DOHH2 (cell line): Measurements from ENCODE around the gene CFAP251.

Experiments
- H3F3A ChIP-seq: fragments of 200-600 bp; sonication (generic), shearing (Covaris generic); 2 replicates; pipeline ENCODE4 v1.6.0; 2016; ENCODE audit warnings: antibody characterized with exemption, mild to moderate bottlenecking; ENCODE audit not compliant: control insufficient read depth, insufficient read depth
- H3K27ac ChIP-seq: fragments of 200-600 bp; sonication (generic); 2 replicates; pipeline ENCODE4 v1.5.1; 2014; ENCODE audit warnings: low read depth, mild to moderate bottlenecking, low read length, moderate library complexity
- H3K27me3 ChIP-seq: fragments of 200-600 bp; sonication (generic); 2 replicates; pipeline ENCODE4 v1.6.1; 2014; ENCODE audit warnings: mild to moderate bottlenecking, low read length, mixed read lengths; ENCODE audit not compliant: control insufficient read depth
- H3K36me3 ChIP-seq: fragments of 200-600 bp; sonication (generic); 2 replicates; pipeline ENCODE4 v1.6.1; 2014; ENCODE audit warnings: mild to moderate bottlenecking, low read length, moderate library complexity, mixed read lengths; ENCODE audit not compliant: control insufficient read depth
- H3K4me1 ChIP-seq: fragments of 200-600 bp; sonication (generic); 2 replicates; pipeline ENCODE4 v1.6.1; 2014; ENCODE audit warnings: mild to moderate bottlenecking, low read length, mixed read lengths; ENCODE audit not compliant: control insufficient read depth
- H3K4me2 ChIP-seq: fragments of 200-600 bp; sonication (generic); 2 replicates; pipeline ENCODE4 v1.6.0; 2014; ENCODE audit warnings: mild to moderate bottlenecking, low read length, moderate library complexity
- H3K4me3 ChIP-seq: fragments of 200-600 bp; sonication (generic); 2 replicates; pipeline ENCODE4 v1.5.1; 2014; ENCODE audit warnings: mild to moderate bottlenecking, low read length, mixed read lengths
- H3K79me2 ChIP-seq: fragments of 200-600 bp; sonication (generic); 2 replicates; pipeline ENCODE4 v1.6.1; 2014; ENCODE audit warnings: mild to moderate bottlenecking, low read length, mixed read lengths; ENCODE audit not compliant: control insufficient read depth
- H3K9me2 ChIP-seq: fragments of 200-600 bp; sonication (generic); replicated peaks from 2 replicates; pipeline ENCODE4 v1.6.1; 2014; ENCODE audit warnings: mild to moderate bottlenecking, low read length, mixed read lengths; ENCODE audit not compliant: control insufficient read depth
- H3K9me3 ChIP-seq: fragments of 200-600 bp; sonication (generic); 2 replicates; pipeline ENCODE4 v1.6.1; 2014; ENCODE audit warnings: antibody characterized with exemption, low read length, mixed read lengths; ENCODE audit not compliant: control insufficient read depth, insufficient read depth
- H4K20me1 ChIP-seq: fragments of 200-600 bp; sonication (generic); 2 replicates; pipeline ENCODE4 v1.6.0; 2014; ENCODE audit warnings: low read depth, mild to moderate bottlenecking, antibody characterized with exemption, low read length, moderate library complexity; ENCODE audit not compliant: control insufficient read depth, insufficient read depth
- EZH2phosphoT487 ChIP-seq: fragments of 200-600 bp; sonication (generic); IDR thresholded peaks from 2 replicates; pipeline ENCODE4 v1.6.1; 2017; ENCODE audit warnings: borderline replicate concordance, mild to moderate bottlenecking, antibody characterized with exemption, low read length, moderate library complexity, mixed read lengths
- TF ChIP-seq, protein P1 (sequence below): fragments of 200-600 bp; sonication (generic); IDR thresholded peaks from one replicate; pipeline ENCODE4 v1.5.1; 2014; ENCODE audit warnings: antibody characterized with exemption, mild to moderate bottlenecking, low read depth, low read length; ENCODE audit not compliant: poor library complexity, severe bottlenecking

The CFAP251 gene

DNA sequence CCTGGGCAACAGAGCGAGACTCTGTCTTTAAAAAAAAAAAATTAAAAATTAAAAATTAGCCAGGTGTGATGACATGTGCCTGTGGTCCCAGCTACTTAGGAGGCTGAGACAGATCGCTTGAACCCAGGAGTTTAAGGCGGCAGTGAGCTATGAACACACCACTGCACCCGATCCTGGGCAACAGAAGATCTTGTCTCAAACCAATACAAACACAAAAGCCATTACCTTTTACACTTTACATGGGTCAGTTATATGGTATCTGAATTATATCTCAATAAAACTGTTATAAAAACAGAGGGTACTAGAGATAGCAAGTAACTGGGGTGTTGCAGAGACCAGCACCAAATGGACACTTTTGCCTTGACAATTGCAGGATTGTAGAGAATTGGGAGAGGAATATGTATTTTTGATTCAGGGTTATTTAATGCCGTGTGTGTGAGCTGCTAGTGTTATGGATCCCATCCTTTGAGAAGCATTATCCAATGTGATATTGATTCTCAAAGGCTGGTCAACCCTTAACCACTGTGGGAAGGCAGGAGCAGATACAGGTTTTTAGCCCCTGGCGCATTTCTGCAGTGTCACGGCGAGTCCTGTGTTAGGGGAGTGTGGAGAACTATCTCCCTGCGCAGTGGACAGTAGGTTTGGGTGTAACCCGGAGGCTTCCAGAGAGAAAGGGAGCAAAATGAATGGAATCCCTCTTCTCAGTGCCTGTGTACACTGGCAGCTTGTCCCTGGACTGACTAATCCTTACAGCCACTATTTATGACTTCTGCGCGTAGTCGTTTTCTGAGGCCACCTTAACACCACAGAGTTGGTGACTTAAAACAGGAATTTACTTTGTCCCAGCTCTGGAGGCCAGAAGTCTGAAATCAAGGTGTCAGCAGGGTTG, 25.5 kb upstream of the CFAP251 start:
- no peaks in the 10 kb centered on the region for H3K9me2 ChIP-seq
- peaks cover 29% of the 10 kb centered on the region for H3K4me1 ChIP-seq
- H3K36me3 ChIP-seq = peaks cover 58% of the 10 kb centered on the region
- no peaks in the 10 kb centered on the region for H3K9me3 ChIP-seq
- H3F3A ChIP-seq = peaks cover 3% of the 10 kb centered on the region; the same call in 1 of the 2 replicates
- no peak for TF ChIP-seq EZH2phosphoT487
- H3K4me3 ChIP-seq = no peak overlapping the region
- peaks cover 3% of the 10 kb centered on the region; the same call in 1 of the 2 replicates for H4K20me1 ChIP-seq
- peaks cover 69% of the 10 kb centered on the region for H3K79me2 ChIP-seq
- no peaks in the 10 kb centered on the region for H3K27me3 ChIP-seq
- no peak overlapping the region for H3K4me2 ChIP-seq
- no peak overlapping the region for H3K27ac ChIP-seq

DNA sequence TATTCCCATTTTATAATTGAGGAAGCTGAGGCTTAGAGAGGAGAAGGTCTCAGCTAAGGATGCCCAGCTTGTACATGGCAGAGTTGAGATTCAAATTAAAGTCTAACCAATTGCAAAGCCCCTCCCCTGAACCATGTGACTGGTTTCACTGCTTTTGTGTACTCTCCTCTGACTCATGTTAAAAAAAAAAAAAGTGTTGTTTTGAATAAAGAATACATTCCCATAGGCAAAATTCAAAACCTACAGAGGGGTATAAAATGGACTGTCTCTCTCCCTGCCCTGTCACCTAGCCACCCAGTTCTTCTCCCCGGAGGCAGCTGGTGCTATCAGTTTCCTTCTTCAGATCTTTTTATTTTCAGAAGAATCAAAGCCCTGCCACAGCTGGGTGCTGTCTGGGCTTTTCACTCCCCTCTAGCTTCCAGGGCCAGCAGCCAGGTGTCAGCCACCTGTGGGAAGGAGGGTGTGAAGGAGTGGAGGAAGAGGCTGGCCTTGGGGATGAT, 24.4 kb upstream of the CFAP251 start:
- peaks cover 69% of the 10 kb centered on the region for H3K79me2 ChIP-seq
- H3K27ac ChIP-seq = no peak overlapping the region
- peaks cover 3% of the 10 kb centered on the region; the same call in 1 of the 2 replicates for H4K20me1 ChIP-seq
- TF ChIP-seq EZH2phosphoT487 = no peak
- TF ChIP-seq, protein P1, sequence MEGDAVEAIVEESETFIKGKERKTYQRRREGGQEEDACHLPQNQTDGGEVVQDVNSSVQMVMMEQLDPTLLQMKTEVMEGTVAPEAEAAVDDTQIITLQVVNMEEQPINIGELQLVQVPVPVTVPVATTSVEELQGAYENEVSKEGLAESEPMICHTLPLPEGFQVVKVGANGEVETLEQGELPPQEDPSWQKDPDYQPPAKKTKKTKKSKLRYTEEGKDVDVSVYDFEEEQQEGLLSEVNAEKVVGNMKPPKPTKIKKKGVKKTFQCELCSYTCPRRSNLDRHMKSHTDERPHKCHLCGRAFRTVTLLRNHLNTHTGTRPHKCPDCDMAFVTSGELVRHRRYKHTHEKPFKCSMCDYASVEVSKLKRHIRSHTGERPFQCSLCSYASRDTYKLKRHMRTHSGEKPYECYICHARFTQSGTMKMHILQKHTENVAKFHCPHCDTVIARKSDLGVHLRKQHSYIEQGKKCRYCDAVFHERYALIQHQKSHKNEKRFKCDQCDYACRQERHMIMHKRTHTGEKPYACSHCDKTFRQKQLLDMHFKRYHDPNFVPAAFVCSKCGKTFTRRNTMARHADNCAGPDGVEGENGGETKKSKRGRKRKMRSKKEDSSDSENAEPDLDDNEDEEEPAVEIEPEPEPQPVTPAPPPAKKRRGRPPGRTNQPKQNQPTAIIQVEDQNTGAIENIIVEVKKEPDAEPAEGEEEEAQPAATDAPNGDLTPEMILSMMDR = no peak
- H3K9me3 ChIP-seq = no peaks in the 10 kb centered on the region
- H3K4me1 ChIP-seq = peaks cover 25% of the 10 kb centered on the region
- peaks cover 66% of the 10 kb centered on the region for H3K36me3 ChIP-seq
- no peaks in the 10 kb centered on the region for H3K9me2 ChIP-seq
- H3F3A ChIP-seq = peaks cover 2% of the 10 kb centered on the region; the same call in 1 of the 2 replicates
- H3K4me3 ChIP-seq = no peak overlapping the region
- H3K4me2 ChIP-seq = no peak overlapping the region
- H3K27me3 ChIP-seq = no peaks in the 10 kb centered on the region

DNA sequence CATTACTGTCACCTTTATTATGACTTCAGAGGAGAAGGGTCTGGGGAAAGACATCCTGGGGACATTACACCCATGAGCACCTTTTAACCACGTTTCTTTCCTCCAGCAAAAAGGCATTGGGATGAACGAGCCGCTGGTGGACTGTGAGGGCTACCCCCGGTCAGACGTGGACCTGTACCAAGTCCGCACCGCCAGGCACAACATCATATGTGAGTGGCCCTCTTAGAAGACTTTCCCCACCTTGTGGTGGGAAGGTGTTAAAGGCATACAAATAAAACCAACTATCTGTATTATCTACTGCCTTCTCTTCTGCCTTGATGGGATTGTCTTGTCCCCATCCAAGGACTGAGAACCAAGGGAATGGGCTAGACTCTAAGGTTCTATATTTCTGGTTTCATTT, 23.8 kb upstream of the CFAP251 start:
- H3K27ac ChIP-seq = no peak overlapping the region
- peaks cover 3% of the 10 kb centered on the region; the same call in 1 of the 2 replicates for H4K20me1 ChIP-seq
- H3K4me1 ChIP-seq = peaks cover 21% of the 10 kb centered on the region
- H3K9me2 ChIP-seq = no peaks in the 10 kb centered on the region
- peaks cover 2% of the 10 kb centered on the region; the same call in 1 of the 2 replicates for H3F3A ChIP-seq
- no peak overlapping the region for H3K4me3 ChIP-seq
- H3K79me2 ChIP-seq = peaks cover 63% of the 10 kb centered on the region
- no peaks in the 10 kb centered on the region for H3K9me3 ChIP-seq
- TF ChIP-seq, protein P1 = peak; percentile 41
- no peak for TF ChIP-seq EZH2phosphoT487
- H3K27me3 ChIP-seq = no peaks in the 10 kb centered on the region
- H3K4me2 ChIP-seq = no peak overlapping the region
- peaks cover 68% of the 10 kb centered on the region for H3K36me3 ChIP-seq

DNA sequence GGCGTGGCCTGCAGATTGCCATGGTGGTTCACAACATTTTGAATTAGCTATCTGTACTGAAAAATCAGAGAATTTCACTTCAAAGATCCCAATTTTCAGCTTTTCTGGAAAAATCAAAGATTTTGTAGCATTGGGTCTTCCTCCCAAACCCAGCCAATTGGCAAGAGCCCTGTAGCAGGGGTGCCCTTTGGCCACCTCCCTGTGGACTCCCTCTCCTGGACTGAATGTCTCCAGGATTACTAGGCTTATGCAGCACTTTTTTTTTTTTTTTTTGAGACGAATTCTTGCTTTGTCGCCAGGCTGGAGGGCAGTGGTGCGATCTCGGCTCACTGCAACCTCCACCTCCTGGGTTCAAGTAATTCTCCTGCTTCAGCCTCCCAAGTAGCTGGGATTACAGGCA, 20.1 kb upstream of the CFAP251 start:
- H4K20me1 ChIP-seq = no peaks in the 10 kb centered on the region
- no peak overlapping the region for H3K27ac ChIP-seq
- no peak overlapping the region for H3K4me3 ChIP-seq

More for the DNA sequence above, 20.1 kb upstream of the CFAP251 start:
- Histone ChIP-seq H3K4me1 (peaks cover 9% of the 10 kb centered on the region), H3K27me3 (no peaks in the 10 kb centered on the region), H3K4me2 (no peak overlapping the region), H3K9me2 (no peaks in the 10 kb centered on the region), H3K36me3 (peaks cover 76% of the 10 kb centered on the region), H3F3A (no peaks in the 10 kb centered on the region), H3K79me2 (peaks cover 28% of the 10 kb centered on the region), H3K9me3 (no peaks in the 10 kb centered on the region)
- TF ChIP-seq EZH2phosphoT487 = no peak
- TF ChIP-seq, protein P1 = no peak
